Activated gamma-delta T cell treated with Interleukin-2 at 50 U/mL for 16 hours (primary cell): ENCODE measurements around the gene LAIR1.

Source experiments
- DNase-seq: peaks from one replicate; pipeline ENCODE4 v3.0.0-alpha.2; 2020

Gene LAIR1

GRCh38 chr19:54312436-54313377, 52.0 kb downstream of the LAIR1 start, which contains the start of gene LILRA5:
Gene LILRA5, minus strand, starts transcription at chr19:54313166. Its CDS starts 147 bp downstream, at chr19:54313019.
- DNase-seq = no peak

GRCh38 chr19:54312011-54312410, 52.7 kb downstream of the LAIR1 start:
- no peak for DNase-seq

GRCh38 chr19:54311486-54311885, 53.2 kb downstream of the LAIR1 start:
- no peak for DNase-seq

- DNase-seq = no peak
These were observed 54.2 kb downstream of the LAIR1 start for GRCh38 chr19:54310543-54310942.

GRCh38 chr19:54309811-54310210, 54.9 kb downstream of the LAIR1 start:
- no peak for DNase-seq

GRCh38 chr19:54307389-54308020, 57.2 kb downstream of the LAIR1 start:
- no peak for DNase-seq

GRCh38 chr19:54305141-54305540, 59.6 kb downstream of the LAIR1 start:
- DNase-seq = no peak

GRCh38 chr19:54302257-54302656, 62.5 kb downstream of the LAIR1 start:
- DNase-seq = no peak
